Parathyroid adenoma (tissue), 2 donors: Measurements from ENCODE around the gene KIRREL3.

Experiments
- H2AFZ ChIP-seq: fragments of 300-600 bp; sonication (generic); one replicate; pipeline ENCODE4 v1.7.0; 2017; ENCODE audit warnings: antibody characterized with exemption, mild to moderate bottlenecking
- H3K27ac ChIP-seq: fragments of 300-600 bp; sonication (generic); one replicate; pipeline ENCODE4 v1.7.0; 2017
- H3K27me3 ChIP-seq: fragments of 300-600 bp; sonication (generic); one replicate; pipeline ENCODE4 v1.7.0; 2017; ENCODE audit warnings: low read length; ENCODE audit not compliant: control insufficient read depth, insufficient read depth
- H3K36me3 ChIP-seq: fragments of 300-600 bp; sonication (generic); one replicate; pipeline ENCODE4 v1.7.0; 2017; ENCODE audit warnings: low read length; ENCODE audit not compliant: control insufficient read depth, insufficient read depth
- H3K4me1 ChIP-seq: fragments of 300-600 bp; sonication (generic); one replicate; pipeline ENCODE4 v1.7.0; 2017; ENCODE audit warnings: control low read depth
- H3K4me2 ChIP-seq: fragments of 300-600 bp; sonication (generic); one replicate; pipeline ENCODE4 v1.7.0; 2017; ENCODE audit warnings: low read length
- H3K4me3 ChIP-seq: fragments of 300-600 bp; sonication (generic); one replicate; pipeline ENCODE4 v1.7.0; 2017; ENCODE audit warnings: low read depth, low read length
- H3K79me2 ChIP-seq: fragments of 300-600 bp; sonication (generic); one replicate; pipeline ENCODE4 v1.7.0; 2017; ENCODE audit warnings: control low read depth
- H3K9ac ChIP-seq: fragments of 300-600 bp; sonication (generic); one replicate; pipeline ENCODE4 v1.7.0; 2017; ENCODE audit warnings: mild to moderate bottlenecking
- H3K9me3 ChIP-seq: fragments of 300-600 bp; sonication (generic); one replicate; pipeline ENCODE4 v1.7.0; 2017; ENCODE audit warnings: low read length; ENCODE audit not compliant: control insufficient read depth
- CTCF ChIP-seq: fragments of 300-600 bp; sonication (generic); IDR thresholded peaks from one replicate; pipeline ENCODE4 v1.7.0; 2017; ENCODE audit warnings: antibody characterized with exemption, mild to moderate bottlenecking
- donor health status: primary hyperparathyroidism.

Gene KIRREL3

GRCh38 chr11:126530416-126530815, 470.2 kb downstream of the KIRREL3 start:
- H3K9me3 ChIP-seq, result no peaks in the 10 kb centered on the region
- no peaks in the 10 kb centered on the region for H3K36me3 ChIP-seq
- no peaks in the 10 kb centered on the region for H3K4me1 ChIP-seq
- H3K4me3 ChIP-seq, result no peak overlapping the region
- no peak overlapping the region for H2AFZ ChIP-seq
- no peak overlapping the region for H3K27ac ChIP-seq
- no peak overlapping the region for H3K9ac ChIP-seq
- H3K4me2 ChIP-seq, result no peak overlapping the region
- TF ChIP-seq CTCF, result no peak
- H3K27me3 ChIP-seq, result no peaks in the 10 kb centered on the region
- no peaks in the 10 kb centered on the region for H3K79me2 ChIP-seq

GRCh38 chr11:126529037-126529436, 471.5 kb downstream of the KIRREL3 start:
- no peak overlapping the region for H3K4me2 ChIP-seq
- no peaks in the 10 kb centered on the region for H3K36me3 ChIP-seq
- H3K4me3 ChIP-seq, result no peak overlapping the region
- no peak overlapping the region for H3K27ac ChIP-seq
- no peak overlapping the region for H3K9ac ChIP-seq
- H3K9me3 ChIP-seq, result no peaks in the 10 kb centered on the region
- no peak for TF ChIP-seq CTCF
- H2AFZ ChIP-seq, result no peak overlapping the region
- no peaks in the 10 kb centered on the region for H3K4me1 ChIP-seq
- no peaks in the 10 kb centered on the region for H3K79me2 ChIP-seq
- H3K27me3 ChIP-seq, result no peaks in the 10 kb centered on the region

- no peak for TF ChIP-seq CTCF
- H3K4me3 ChIP-seq, result no peak overlapping the region
These were observed 472.5 kb downstream of the KIRREL3 start for GRCh38 chr11:126528075-126528474.

GRCh38 chr11:126527651-126528050, 472.9 kb downstream of the KIRREL3 start:
- H3K27me3 ChIP-seq, result no peaks in the 10 kb centered on the region
- no peaks in the 10 kb centered on the region for H3K4me1 ChIP-seq
- H3K79me2 ChIP-seq, result no peaks in the 10 kb centered on the region
- no peak overlapping the region for H3K27ac ChIP-seq
- TF ChIP-seq CTCF, result no peak
- H3K9ac ChIP-seq, result no peak overlapping the region
- H3K4me3 ChIP-seq, result no peak overlapping the region
- H2AFZ ChIP-seq, result no peak overlapping the region
- no peaks in the 10 kb centered on the region for H3K36me3 ChIP-seq
- no peaks in the 10 kb centered on the region for H3K9me3 ChIP-seq
- no peak overlapping the region for H3K4me2 ChIP-seq

More at GRCh38 chr11:126528075-126528474, 472.5 kb downstream of the KIRREL3 start:
- Histone ChIP-seq H3K9ac (no peak overlapping the region), H3K79me2 (no peaks in the 10 kb centered on the region), H3K4me1 (no peaks in the 10 kb centered on the region), H3K4me2 (no peak overlapping the region), H3K27ac (no peak overlapping the region), H3K9me3 (no peaks in the 10 kb centered on the region), H3K27me3 (no peaks in the 10 kb centered on the region), H2AFZ (no peak overlapping the region), H3K36me3 (no peaks in the 10 kb centered on the region)

- Histone ChIP-seq H3K4me2 (no peak overlapping the region), H3K9me3 (no peaks in the 10 kb centered on the region), H3K27ac (no peak overlapping the region), H2AFZ (no peak overlapping the region), H3K4me1 (no peaks in the 10 kb centered on the region), H3K4me3 (no peak overlapping the region), H3K36me3 (no peaks in the 10 kb centered on the region), H3K27me3 (no peaks in the 10 kb centered on the region), H3K79me2 (no peaks in the 10 kb centered on the region), H3K9ac (no peak overlapping the region)
- TF ChIP-seq CTCF, result no peak
These were observed 474.1 kb downstream of the KIRREL3 start for GRCh38 chr11:126526471-126526870.
